AG10803 (cell line): ENCODE results near the gene RPAP3.
"Not testable (repeated sequence)": the region's sequence is repeated elsewhere in the genome, so short reads cannot be mapped to it uniquely, and the experiment has no call there.

Experiments
- DNase-seq: peaks from one replicate; pipeline ENCODE4 v3.0.0; 2010; ENCODE audit warnings: low read depth
- H3K4me3 ChIP-seq: 2 replicates; pipeline ENCODE4 v1.5.1; 2011; ENCODE audit warnings: mild to moderate bottlenecking, low read length, control low read depth
- CTCF ChIP-seq: conservative IDR thresholded peaks from 2 replicates; pipeline ENCODE4 v1.5.1; 2011; ENCODE audit warnings: mild to moderate bottlenecking, low read length, control low read depth, inconsistent platforms

RPAP3 gene

GRCh38 chr12:47689215-47689614 lies 16.6 kb downstream of the RPAP3 start:
- no peak for DNase-seq
- no peak for TF ChIP-seq CTCF
- H3K4me3 ChIP-seq = no peak overlapping the region

GRCh38 chr12:47687636-47688035 lies 18.2 kb downstream of the RPAP3 start:
- no peak overlapping the region for H3K4me3 ChIP-seq
- no peak for DNase-seq

GRCh38 chr12:47686645-47687240 lies 19.1 kb downstream of the RPAP3 start:
- peak; percentile 66 for DNase-seq
- peak; percentile 91 for TF ChIP-seq CTCF
- no peak overlapping the region for H3K4me3 ChIP-seq

More at GRCh38 chr12:47687636-47688035, 18.2 kb downstream of the RPAP3 start:
- TF ChIP-seq CTCF = no peak

GRCh38 chr12:47679785-47680184 lies 26.0 kb downstream of the RPAP3 start:
- H3K4me3 ChIP-seq = no peak overlapping the region
- DNase-seq = no peak
- TF ChIP-seq CTCF = no peak

GRCh38 chr12:47672068-47672467 lies 33.8 kb downstream of the RPAP3 start:
- no peak overlapping the region for H3K4me3 ChIP-seq
- no peak for TF ChIP-seq CTCF
- DNase-seq = no peak

GRCh38 chr12:47667935-47668334 lies 37.9 kb downstream of the RPAP3 start:
- H3K4me3 ChIP-seq, DNase-seq: not testable (repeated sequence)

- DNase-seq = no peak
- no peak overlapping the region for H3K4me3 ChIP-seq
- no peak for TF ChIP-seq CTCF
Measured at GRCh38 chr12:47652521-47653234, 53.2 kb downstream of the RPAP3 start.
